H9 (cell line): Measurements from ENCODE around the gene KIF21B. TPM values are rescaled to one million over a fixed set of nuclear protein-coding genes. Genes with fewer than 3 reads are reported as not detected.

Source experiments
- DNase-seq: peaks from one replicate; pipeline ENCODE4 v3.0.0-alpha.2; 2017
- H2AFZ ChIP-seq: one replicate; pipeline ENCODE4 v1.6.1; 2013; ENCODE audit warnings: mild to moderate bottlenecking, low read length, control low read depth, moderate library complexity
- H2AK5ac ChIP-seq: 2 replicates; pipeline ENCODE4 v1.6.1; 2013; ENCODE audit warnings: low read length, control low read depth, mixed read lengths; ENCODE audit not compliant: insufficient read length
- H2BK120ac ChIP-seq: one replicate; pipeline ENCODE4 v1.6.1; 2013; ENCODE audit warnings: low read depth, mild to moderate bottlenecking, low read length, control low read depth, inconsistent platforms; ENCODE audit not compliant: poor library complexity, severe bottlenecking
- H2BK12ac ChIP-seq: 2 replicates; pipeline ENCODE4 v1.6.1; 2013; ENCODE audit warnings: low read length, control low read depth, mixed read lengths, low read depth; ENCODE audit not compliant: insufficient read length
- H2BK15ac ChIP-seq: 2 replicates; pipeline ENCODE4 v1.6.1; 2013; ENCODE audit warnings: low read depth, low read length, control low read depth
- H2BK20ac ChIP-seq: one replicate; pipeline ENCODE4 v1.6.1; 2013; ENCODE audit warnings: low read depth, mild to moderate bottlenecking, low read length, control low read depth, inconsistent platforms; ENCODE audit not compliant: poor library complexity, severe bottlenecking
- H2BK5ac ChIP-seq: 2 replicates; pipeline ENCODE4 v1.6.1; 2013; ENCODE audit warnings: low read length, control low read depth, mixed read lengths; ENCODE audit not compliant: insufficient read length
- H3K14ac ChIP-seq: 2 replicates; pipeline ENCODE4 v1.6.1; 2013; ENCODE audit warnings: low read length, control low read depth; ENCODE audit not compliant: insufficient read depth
- H3K18ac ChIP-seq: 2 replicates; pipeline ENCODE4 v1.6.1; 2013; ENCODE audit warnings: low read depth, mild to moderate bottlenecking, mixed read lengths, low read length, control low read depth; ENCODE audit not compliant: insufficient read length
- H3K23ac ChIP-seq: 2 replicates; pipeline ENCODE4 v1.6.1; 2013; ENCODE audit warnings: low read length, control low read depth, mixed read lengths, low read depth; ENCODE audit not compliant: insufficient read length
- H3K23me2 ChIP-seq: 2 replicates; pipeline ENCODE4 v1.6.1; 2013; ENCODE audit warnings: low read depth, mild to moderate bottlenecking, mixed read lengths, low read length, control low read depth; ENCODE audit not compliant: insufficient read length, poor library complexity, severe bottlenecking
- H3K27ac ChIP-seq: 2 replicates; pipeline ENCODE4 v1.5.1; 2013; ENCODE audit warnings: low read length, control low read depth, mixed read lengths, low read depth; ENCODE audit not compliant: insufficient read length
- H3K27me3 ChIP-seq: 2 replicates; pipeline ENCODE4 v1.6.1; 2013; ENCODE audit warnings: low read length, control low read depth, inconsistent platforms; ENCODE audit not compliant: insufficient read depth
- H3K4ac ChIP-seq: 2 replicates; pipeline ENCODE4 v1.6.1; 2013; ENCODE audit warnings: low read depth, mild to moderate bottlenecking, control low read depth, inconsistent platforms, low read length, moderate library complexity
- H3K4me1 ChIP-seq: 2 replicates; pipeline ENCODE4 v1.6.1; 2013; ENCODE audit warnings: low read length, control low read depth, inconsistent platforms; ENCODE audit not compliant: insufficient read depth
- H3K4me2 ChIP-seq: 2 replicates; pipeline ENCODE4 v1.6.1; 2013; ENCODE audit warnings: low read length, control low read depth, mixed read lengths; ENCODE audit not compliant: insufficient read length, insufficient read depth
- H3K56ac ChIP-seq: 2 replicates; pipeline ENCODE4 v1.6.1; 2013; ENCODE audit warnings: low read depth, mild to moderate bottlenecking, mixed read lengths, low read length, control low read depth; ENCODE audit not compliant: insufficient read length
- H3K79me1 ChIP-seq: 2 replicates; pipeline ENCODE4 v1.6.1; 2013; ENCODE audit warnings: low read depth, mild to moderate bottlenecking, moderate library complexity, low read length, control low read depth, inconsistent platforms; ENCODE audit not compliant: insufficient read depth, poor library complexity, severe bottlenecking
- H3K79me2 ChIP-seq: 2 replicates; pipeline ENCODE4 v1.6.1; 2013; ENCODE audit warnings: low read length, control low read depth, inconsistent platforms; ENCODE audit not compliant: insufficient read depth
- H3K9ac ChIP-seq: 2 replicates; pipeline ENCODE4 v1.6.1; 2013; ENCODE audit warnings: low read length, control low read depth, mixed read lengths; ENCODE audit not compliant: insufficient read length; ENCODE audit errors: extremely low read depth
- H3K9me3 ChIP-seq: one replicate; pipeline ENCODE4 v1.6.1; 2013; ENCODE audit warnings: low read depth, low read length, inconsistent platforms; ENCODE audit not compliant: control insufficient read depth
- H3T11ph ChIP-seq: one replicate; pipeline ENCODE4 v1.6.1; 2013; ENCODE audit warnings: mild to moderate bottlenecking, low read length, control low read depth, inconsistent platforms
- H4K20me1 ChIP-seq: one replicate; pipeline ENCODE4 v1.6.1; 2013; ENCODE audit not compliant: control insufficient read depth, insufficient read length, insufficient read depth
- H4K5ac ChIP-seq: 2 replicates; pipeline ENCODE4 v1.6.1; 2013; ENCODE audit warnings: low read depth, mild to moderate bottlenecking, mixed read lengths, low read length, control low read depth; ENCODE audit not compliant: insufficient read length
- H4K8ac ChIP-seq: replicated peaks from 2 replicates; pipeline ENCODE4 v1.6.1; 2013; ENCODE audit warnings: low read length, control low read depth, mixed read lengths, low read depth; ENCODE audit not compliant: insufficient read length
- H4K91ac ChIP-seq: 2 replicates; pipeline ENCODE4 v1.6.1; 2013; ENCODE audit warnings: low read depth, mild to moderate bottlenecking, moderate library complexity, mixed read lengths, low read length, control low read depth; ENCODE audit not compliant: insufficient read length
- H3K27ac Mint-ChIP-seq, 3 experiments: 2 replicates in 2 of 3; 3 replicates in 1 of 3; pipeline ENCODE4 v1.8.0; 2020 to 2021; ENCODE audit warnings: mixed read lengths in 3 of 3, mild to moderate bottlenecking in 1 of 3, moderate library complexity in 1 of 3
- H3K27me3 Mint-ChIP-seq: 2 replicates; pipeline ENCODE4 v1.8.0; 2021; ENCODE audit warnings: low read depth, mild to moderate bottlenecking, moderate library complexity, mixed read lengths
- H3K36me3 Mint-ChIP-seq, 3 experiments: 2 replicates in 2 of 3; 3 replicates in 1 of 3; pipeline ENCODE4 v1.8.0; 2020 to 2021; ENCODE audit warnings: low read depth in 3 of 3, mixed read lengths in 3 of 3; ENCODE audit not compliant: insufficient read depth in 1 of 3
- H3K4me1 Mint-ChIP-seq, 2 experiments: 2 replicates each; pipeline ENCODE4 v1.8.0; 2020; ENCODE audit warnings: mixed read lengths in 2 of 2
- H3K4me3 Mint-ChIP-seq, 2 experiments: 2 replicates in 1 of 2; 3 replicates in 1 of 2; pipeline ENCODE4 v1.8.0; 2020 to 2021; ENCODE audit warnings: mild to moderate bottlenecking in 2 of 2, mixed read lengths in 2 of 2, moderate library complexity in 1 of 2
- H3K9me3 Mint-ChIP-seq, 2 experiments: 2 replicates in 1 of 2; 3 replicates in 1 of 2; pipeline ENCODE4 v1.8.0; 2020; ENCODE audit warnings: mild to moderate bottlenecking in 2 of 2, mixed read lengths in 2 of 2, moderate library complexity in 1 of 2
- CTCF ChIP-seq: fragments of 200-600 bp; sonication (generic); conservative IDR thresholded peaks from 3 replicates; pipeline ENCODE4 v1.8.0; 2021; ENCODE audit warnings: antibody characterized with exemption, mild to moderate bottlenecking
- WGBS: extraction: QIAGEN DNeasy Blood & Tissue Kit; methylation state at CpG from one replicate; pipeline ENCODE4 v1.1.7; 2013; ENCODE audit warnings: missing lambda C conversion rate, low lambda C conversion rate, mixed read lengths; ENCODE audit not compliant: insufficient read length; ENCODE audit errors: extremely low coverage; 5-methylcytosine and 5-hydroxymethylcytosine counted together
- total RNA-seq: library from RNA; stranded (reverse); gene quantifications from 2 replicates; pipeline ENCODE4 v1.2.1, GENCODE V29; 2021

The KIF21B gene
- total RNA-seq, 1 experiment from 2014 or later, result 7.5 TPM

GRCh38 chr1:201014816-201015200, 8.7 kb downstream of the KIF21B start:
- Histone ChIP-seq H3K18ac (no peak overlapping the region), H4K20me1 (no peaks in the 10 kb centered on the region), H3K9ac (no peak overlapping the region), H3K56ac (no peak overlapping the region), H3T11ph (no peak overlapping the region), H4K5ac (no peak overlapping the region), H3K14ac (no peak overlapping the region), H3K79me2 (peaks cover 1% of the 10 kb centered on the region; the same call in 1 of the 2 replicates), H2BK15ac (no peak overlapping the region), H3K23ac (no peak overlapping the region), H2BK12ac (no peak overlapping the region), H3K27ac (no peak overlapping the region), H2BK5ac (no peak overlapping the region), H3K27me3 (no peaks in the 10 kb centered on the region), H3K23me2 (no peaks in the 10 kb centered on the region), H3K4me1 (peaks cover 7% of the 10 kb centered on the region; the same call in 1 of the 2 replicates), H2BK20ac (no peak overlapping the region), H3K4ac (no peak overlapping the region), H2BK120ac (no peak overlapping the region), H2AFZ (no peak overlapping the region), H4K8ac (no peak overlapping the region), H3K4me2 (no peak overlapping the region), H4K91ac (no peak overlapping the region), H3K79me1 (no peaks in the 10 kb centered on the region), H3K9me3 (no peaks in the 10 kb centered on the region), H2AK5ac (no peak overlapping the region)
- Mint-ChIP-seq H3K27me3 (no peaks in the 10 kb centered on the region; the same call in 1 of the 2 replicates), H3K4me3 (no peak overlapping the region), H3K36me3 (no peaks in the 10 kb centered on the region; a peak in 1 of 7 replicates), H3K27ac (0 out of 7 replicates have a peak overlapping the region, but pooled peaks of 1 of the 3 experiments have one; percentile 44), H3K9me3 (no peaks in the 10 kb centered on the region; a peak in 1 of 5 replicates), H3K4me1 (peaks cover 34 to 61% of the 10 kb centered on the region in 2 experiments)
- no peak for DNase-seq
- no peak for TF ChIP-seq CTCF
- WGBS, result no CpG with 5 or more reads among the region's 3 CpGs
